H1 (cell line): ENCODE data around the gene WDFY1. TPM values are rescaled to one million over a fixed set of nuclear protein-coding genes. Genes with fewer than 3 reads are reported as not detected.

Source experiments
- FOSL1 ChIP-seq: IDR thresholded peaks from 2 replicates; pipeline ENCODE4 v1.6.1; 2011; ENCODE audit warnings: mild to moderate bottlenecking, low read depth, low read length, moderate library complexity; ENCODE audit not compliant: insufficient read depth
- NRF1 ChIP-seq: IDR thresholded peaks from 2 replicates; pipeline ENCODE4 v1.6.1; 2011; ENCODE audit warnings: mild to moderate bottlenecking, low read depth, low read length, improper control_type of control experiment
- SP4 ChIP-seq: IDR thresholded peaks from 2 replicates; pipeline ENCODE4 v1.6.1; 2012; ENCODE audit warnings: low read length, inconsistent platforms
- TAF1 ChIP-seq: IDR thresholded peaks from 2 replicates; pipeline ENCODE4 v1.6.1; 2011; ENCODE audit warnings: mild to moderate bottlenecking, low read depth, low read length
- TEAD4 ChIP-seq: IDR thresholded peaks from 2 replicates; pipeline ENCODE4 v1.6.1; 2012; ENCODE audit warnings: low read depth, low read length, inconsistent platforms, mixed read lengths
- polyA plus RNA-seq, 7 experiments: library from polyadenylated mRNA; depleted of rRNA in 3 of 7; stranded (reverse) in 5 of 7; unstranded in 2 of 7; fragments of >200 nt in 5 of 7; fragments of 200-250 nt in 2 of 7; gene quantifications; 1 replicate in 5 of 7; 2 replicates in 1 of 7; 4 replicates in 1 of 7; pipeline versions ENCODE4 v1.2.1 to v1.2.3, GENCODE V29; 2011 to 2013; ENCODE audit warnings: missing spikeins in 2 of 7, mixed read lengths in 2 of 7
- total RNA-seq: library from RNA; stranded (reverse); fragmentation: NEBNext Ultra II Directional; extraction: Animal tissue kit (Norgen Biotek cat#: 25700); gene quantifications from 2 replicates; pipeline ENCODE4 v1.2.1, GENCODE V29; 2021
- TF ChIP-seq, protein P1 (sequence below): IDR thresholded peaks from 2 replicates; pipeline ENCODE4 v1.6.1; 2012; ENCODE audit warnings: inconsistent platforms

Gene WDFY1
- total and polyA plus RNA-seq, 2 of the 8 experiments (the other 6 are each of a cell fraction or from before 2014, with no cell fraction given) = 68.4 to 94.7 TPM

DNA sequence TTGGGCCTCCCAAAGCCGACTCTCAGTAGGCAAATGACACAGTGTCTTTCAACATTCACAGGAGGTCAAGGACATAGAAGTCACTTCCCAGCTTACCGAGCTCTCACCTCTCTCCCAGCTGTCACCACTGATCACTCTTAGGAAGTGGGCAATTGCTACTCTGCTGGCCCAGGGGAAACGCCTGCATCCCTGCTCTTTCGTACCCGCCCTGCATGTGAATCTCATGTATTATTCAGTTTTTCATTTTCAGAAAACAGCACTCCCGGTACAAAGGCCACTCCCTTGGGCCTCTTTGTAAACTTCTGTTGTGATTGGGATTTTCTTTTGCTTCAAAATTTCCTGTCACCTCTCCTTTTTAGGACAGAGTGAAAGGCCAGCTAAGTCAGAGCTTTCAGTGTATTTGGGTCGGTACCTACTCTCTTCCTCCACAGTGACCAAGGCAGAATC, 27.5 kb upstream of the WDFY1 start (continued):
- TF ChIP-seq TAF1 (no peak), SP4 (no peak), FOSL1 (no peak), TEAD4 (no peak), NRF1 (no peak)
- TF ChIP-seq, protein P1, sequence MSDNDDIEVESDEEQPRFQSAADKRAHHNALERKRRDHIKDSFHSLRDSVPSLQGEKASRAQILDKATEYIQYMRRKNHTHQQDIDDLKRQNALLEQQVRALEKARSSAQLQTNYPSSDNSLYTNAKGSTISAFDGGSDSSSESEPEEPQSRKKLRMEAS = no peak
